ENCODE measurements around the gene TNIK. TPM values are rescaled to one million over a fixed set of nuclear protein-coding genes. Genes with fewer than 3 reads are reported as not detected.

Gene TNIK
- total and polyA plus RNA-seq, 12 donors, result 9.3 to 51.9 (median 35.1) TPM

GRCh38 chr3:171046760-171047159 is 413.4 kb downstream of the TNIK start:
- H3K36me3 ChIP-seq, result no peaks in the 10 kb centered on the region
- H3K27ac ChIP-seq, result no peak overlapping the region
- intact Hi-C loops (cut with DNase I), result loop anchor here in 3 of 10 donors (5.0 to 10.0 kb wide), 2 partner anchors 268 to 521 kb away; no protein-coding TSS in a partner anchor
- 69 to 86% methylated on average over 4 of the region's 4 CpGs for WGBS, 2 donors
- no peak for DNase-seq
- no peaks in the 10 kb centered on the region for H3K9me3 ChIP-seq
- no peak for ATAC-seq
- no peaks in the 10 kb centered on the region for H3K27me3 ChIP-seq
- no peak for TF ChIP-seq CTCF (IDR thresholded peaks at IDR 0.05)
- H3K4me1 ChIP-seq, result peaks cover 0 to 6% (median 0%) of the 10 kb centered on the region in 9 donors
- H3K4me3 ChIP-seq, result no peak overlapping the region

- 86 to 88% methylated on average over 14 of the region's 14 CpGs for WGBS, 2 donors
These were observed 415.1 kb downstream of the TNIK start for GRCh38 chr3:171044835-171045793.

GRCh38 chr3:171044384-171044783 is 415.8 kb downstream of the TNIK start:
- H3K4me3 ChIP-seq, result no peak overlapping the region
- TF ChIP-seq CTCF (IDR thresholded peaks at IDR 0.05), result no peak
- intact Hi-C loops (cut with DNase I), result loop anchor here in 1 of 10 donors (10.0 kb wide), 1 partner anchor 270 kb away; no protein-coding TSS in a partner anchor
- no peak overlapping the region for H3K27ac ChIP-seq
- H3K4me1 ChIP-seq, result peaks cover 0 to 6% (median 0%) of the 10 kb centered on the region in 9 donors
- no peaks in the 10 kb centered on the region for H3K36me3 ChIP-seq
- WGBS, 2 donors, result 35 to 75% methylated on average over 1 of the region's 1 CpG
- H3K27me3 ChIP-seq, result no peaks in the 10 kb centered on the region
- no peak for ATAC-seq
- H3K9me3 ChIP-seq, result no peaks in the 10 kb centered on the region
- DNase-seq, result no peak

More at GRCh38 chr3:171044835-171045793, 415.1 kb downstream of the TNIK start:
- Histone ChIP-seq H3K4me1 (peaks cover 0 to 6% (median 0%) of the 10 kb centered on the region in 9 donors), H3K4me3 (no peak overlapping the region), H3K27me3 (no peaks in the 10 kb centered on the region), H3K27ac (no peak overlapping the region), H3K36me3 (no peaks in the 10 kb centered on the region), H3K9me3 (no peaks in the 10 kb centered on the region)
- ATAC-seq (peak in 1 of 8 donors; percentile 45), DNase-seq (no peak)
- no peak for TF ChIP-seq CTCF (IDR thresholded peaks at IDR 0.05)
- intact Hi-C loops (cut with DNase I), result loop anchor here in 3 of 10 donors (5.0 to 10.0 kb wide), 2 partner anchors 270 to 522 kb away; no protein-coding TSS in a partner anchor

DNA sequence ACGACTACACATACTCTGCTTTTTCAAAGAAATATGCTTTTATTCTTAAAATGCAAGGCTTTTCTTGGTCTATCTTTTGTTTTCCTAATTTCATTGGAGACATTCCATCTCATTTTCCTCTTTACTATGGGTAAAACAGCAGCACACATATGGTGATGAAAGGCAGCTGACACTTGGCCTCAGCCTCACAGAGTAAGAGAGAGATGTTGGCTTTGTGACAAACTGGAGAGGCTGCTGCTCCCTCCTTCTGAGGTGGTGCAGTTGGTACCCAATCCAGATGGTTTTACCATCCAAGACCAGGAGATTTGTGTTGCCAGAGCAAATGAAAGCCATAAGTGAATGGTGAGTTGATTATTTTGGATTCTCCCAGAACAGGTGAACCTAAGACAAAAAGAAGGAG is 420.5 kb downstream of the TNIK start:
- DNase-seq (no peak), ATAC-seq (peak in 6 of 8 donors; percentile 61 to 82 (median 66))
- H3K4me1 ChIP-seq, result peaks cover 0 to 21% (median 11%) of the 10 kb centered on the region in 9 donors
- H3K4me3 ChIP-seq, result no peak overlapping the region
- intact Hi-C loops (cut with DNase I), result loop anchor here in 1 of 10 donors (10.0 kb wide), 1 partner anchor 275 kb away; no protein-coding TSS in a partner anchor
- H3K36me3 ChIP-seq, result no peaks in the 10 kb centered on the region
- no peaks in the 10 kb centered on the region for H3K27me3 ChIP-seq
- WGBS, 2 donors, result 38 to 43% methylated on average over 1 of the region's 1 CpG
- H3K9me3 ChIP-seq, result no peaks in the 10 kb centered on the region
- no peak for TF ChIP-seq CTCF (IDR thresholded peaks at IDR 0.05)
- no peak overlapping the region for H3K27ac ChIP-seq
